OCI-LY7 (cell line): ENCODE data around the gene NWD2. TPM values are rescaled to one million over a fixed set of nuclear protein-coding genes. Genes with fewer than 3 reads are reported as not detected.

ENCODE experiments used
- BruUV-seq: library from RNA; stranded (reverse); fragments of 400-500 nt; replicated peaks from 2 replicates; lab custom pipeline; 2021; lab: Mats Ljungman, UMichigan
- CTCF ChIA-PET: fragments of 300-600 bp; sonication (Branson Sonifier 250); formaldehyde crosslinking; loops from one replicate; lab custom pipeline; 2022; ENCODE audit warnings: antibody characterized with exemption; ENCODE audit not compliant: unreplicated experiment; lab: Charles Lee
- POLR2A ChIA-PET: fragments of 300-600 bp; sonication (Branson Sonifier 250); formaldehyde crosslinking; loops from one replicate; lab custom pipeline; 2022; ENCODE audit warnings: antibody characterized with exemption; lab: Charles Lee
- DNase-seq: peaks from one replicate; pipeline ENCODE4 v3.0.0-alpha.2; 2015; ENCODE audit warnings: low spot score
- H2AFZ ChIP-seq: fragments of 200-600 bp; sonication (generic), shearing (Covaris generic); 2 replicates; pipeline ENCODE4 v1.6.1; 2014; ENCODE audit warnings: mild to moderate bottlenecking, antibody characterized with exemption, low read length, moderate library complexity
- H3K27ac ChIP-seq: fragments of 200-600 bp; sonication (generic); 2 replicates; pipeline ENCODE4 v1.5.1; 2014; ENCODE audit warnings: mixed run types, low read depth, mild to moderate bottlenecking, moderate library complexity, low read length, inconsistent platforms; ENCODE audit not compliant: poor library complexity, severe bottlenecking
- H3K36me3 ChIP-seq: fragments of 200-600 bp; sonication (generic); 2 replicates; pipeline ENCODE4 v1.6.1; 2014; ENCODE audit warnings: mild to moderate bottlenecking, antibody characterized with exemption, low read length, moderate library complexity, mixed read lengths; ENCODE audit not compliant: insufficient read depth
- H3K4me1 ChIP-seq: fragments of 200-600 bp; sonication (generic); 2 replicates; pipeline ENCODE4 v1.5.1; 2014; ENCODE audit warnings: mild to moderate bottlenecking, low read length; ENCODE audit not compliant: insufficient read depth, poor library complexity, severe bottlenecking
- H3K4me2 ChIP-seq: fragments of 200-600 bp; sonication (generic); 2 replicates; pipeline ENCODE4 v1.6.1; 2014; ENCODE audit warnings: mild to moderate bottlenecking, low read length
- H3K4me3 ChIP-seq: fragments of 200-600 bp; sonication (generic); 2 replicates; pipeline ENCODE4 v1.5.1; 2014; ENCODE audit warnings: mild to moderate bottlenecking, low read depth, low read length; ENCODE audit not compliant: poor library complexity, severe bottlenecking
- H3K79me2 ChIP-seq: fragments of 200-600 bp; sonication (generic); 2 replicates; pipeline ENCODE4 v1.6.1; 2016; ENCODE audit warnings: low read depth, mild to moderate bottlenecking, low read length, moderate library complexity, mixed read lengths; ENCODE audit not compliant: insufficient read depth
- H3K9me2 ChIP-seq: fragments of 200-600 bp; sonication (generic); 2 replicates; pipeline ENCODE4 v1.6.1; 2016; ENCODE audit warnings: mild to moderate bottlenecking, low read length, mixed read lengths; ENCODE audit not compliant: insufficient read depth
- H3K9me3 ChIP-seq: fragments of 200-600 bp; sonication (generic); 2 replicates; pipeline ENCODE4 v1.6.1; 2014; ENCODE audit warnings: mild to moderate bottlenecking, mixed run types, low read length, mixed read lengths
- H4K20me1 ChIP-seq: fragments of 200-600 bp; sonication (generic); 2 replicates; pipeline ENCODE4 v1.6.1; 2014; ENCODE audit warnings: mild to moderate bottlenecking, antibody characterized with exemption, low read length, moderate library complexity, mixed read lengths; ENCODE audit not compliant: insufficient read depth
- CTCF ChIP-seq: fragments of 200-600 bp; sonication (generic); conservative IDR thresholded peaks from 2 replicates; pipeline ENCODE4 v1.5.1; 2014; ENCODE audit warnings: mild to moderate bottlenecking, antibody characterized with exemption, low read length, moderate library complexity, mixed read lengths
- EZH2phosphoT487 ChIP-seq: fragments of 200-600 bp; sonication (generic); IDR thresholded peaks from 2 replicates; pipeline ENCODE4 v1.6.1; 2018; ENCODE audit warnings: low read depth, borderline replicate concordance, mild to moderate bottlenecking, mixed run types, antibody characterized with exemption, low read length, moderate library complexity, mixed read lengths
- intact Hi-C: fragments of 100-400 bp; cut with micrococcal nuclease; formaldehyde crosslinking; loops from one replicate; pipeline ENCODE4 v1.10.0; 2022; ENCODE audit not compliant: unreplicated experiment
- total RNA-seq, 2 experiments: library from RNA; depleted of rRNA in 1 of 2; stranded (reverse); fragments of >200 nt in 1 of 2; shearing (Covaris generic) in 1 of 2; gene quantifications; 2 replicates each; pipeline ENCODE4 v1.2.3, GENCODE V29; 2014 to 2022

NWD2 gene
- total RNA-seq, 2 experiments from 2014 or later, result not detected

GRCh38 chr4:37415845-37416369, 171.4 kb downstream of the NWD2 start:
- TF ChIP-seq CTCF (no peak), EZH2phosphoT487 (no peak)
- DNase-seq, result no peak
- H3K4me1 ChIP-seq, result no peaks in the 10 kb centered on the region
- no peak overlapping the region for H3K4me3 ChIP-seq
- no peaks in the 10 kb centered on the region for H3K9me2 ChIP-seq
- no peak overlapping the region for H3K27ac ChIP-seq
- H2AFZ ChIP-seq, result no peak overlapping the region
- CTCF ChIA-PET, result no interaction called here
- intact Hi-C loops, result no loop called here
- POLR2A ChIA-PET, result no interaction called here
- no peaks in the 10 kb centered on the region for H3K9me3 ChIP-seq
- no peaks in the 10 kb centered on the region for H3K36me3 ChIP-seq
- no peak overlapping the region for H3K4me2 ChIP-seq
- no peaks in the 10 kb centered on the region for H4K20me1 ChIP-seq
- no peaks in the 10 kb centered on the region for H3K79me2 ChIP-seq
- no TSS peak for BruUV-seq

GRCh38 chr4:37421614-37422013, 177.1 kb downstream of the NWD2 start:
- CTCF ChIA-PET, result no interaction called here
- intact Hi-C loops, result no loop called here
- BruUV-seq, result no TSS peak

More at GRCh38 chr4:37421614-37422013, 177.1 kb downstream of the NWD2 start:
- POLR2A ChIA-PET, result interaction anchor here (0.8 kb wide), 1 partner anchor 10 kb away, joined by 3 read pairs; no protein-coding TSS in a partner anchor
- no peaks in the 10 kb centered on the region for H3K36me3 ChIP-seq
- H4K20me1 ChIP-seq, result no peaks in the 10 kb centered on the region
- no peaks in the 10 kb centered on the region for H3K9me2 ChIP-seq
- TF ChIP-seq CTCF (no peak), EZH2phosphoT487 (no peak)
- no peak overlapping the region for H3K4me2 ChIP-seq
- no peak overlapping the region for H3K27ac ChIP-seq
- no peaks in the 10 kb centered on the region for H3K4me1 ChIP-seq
- no peak overlapping the region for H3K4me3 ChIP-seq
- H3K79me2 ChIP-seq, result no peaks in the 10 kb centered on the region
- no peaks in the 10 kb centered on the region for H3K9me3 ChIP-seq
- DNase-seq, result no peak
- H2AFZ ChIP-seq, result no peak overlapping the region
